ENCODE measurements around the gene DST.

Gene DST

DNA sequence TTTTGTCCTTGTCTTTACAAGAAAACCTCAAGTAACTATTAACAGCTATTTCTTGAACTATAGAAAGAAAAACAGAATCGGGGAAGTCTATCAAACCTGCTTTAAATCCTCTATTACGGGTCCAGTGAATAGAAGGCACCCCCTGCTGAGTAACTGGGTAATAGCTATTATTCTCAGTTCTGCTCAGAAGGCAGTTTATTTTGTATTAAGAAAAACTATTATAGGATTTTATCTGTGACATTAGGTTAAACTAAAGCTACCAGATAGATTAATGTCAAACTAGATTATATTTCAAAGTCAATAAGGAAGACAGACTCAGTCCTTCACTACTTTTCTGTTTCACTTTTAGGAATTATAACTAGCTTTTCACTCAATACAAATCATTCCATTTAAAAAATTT is 93.7 kb downstream of the DST start:
- no peak overlapping the region for H3K4me3 ChIP-seq (ENCODE audit: low read depth, low read length)
- TF ChIP-seq, protein P1, sequence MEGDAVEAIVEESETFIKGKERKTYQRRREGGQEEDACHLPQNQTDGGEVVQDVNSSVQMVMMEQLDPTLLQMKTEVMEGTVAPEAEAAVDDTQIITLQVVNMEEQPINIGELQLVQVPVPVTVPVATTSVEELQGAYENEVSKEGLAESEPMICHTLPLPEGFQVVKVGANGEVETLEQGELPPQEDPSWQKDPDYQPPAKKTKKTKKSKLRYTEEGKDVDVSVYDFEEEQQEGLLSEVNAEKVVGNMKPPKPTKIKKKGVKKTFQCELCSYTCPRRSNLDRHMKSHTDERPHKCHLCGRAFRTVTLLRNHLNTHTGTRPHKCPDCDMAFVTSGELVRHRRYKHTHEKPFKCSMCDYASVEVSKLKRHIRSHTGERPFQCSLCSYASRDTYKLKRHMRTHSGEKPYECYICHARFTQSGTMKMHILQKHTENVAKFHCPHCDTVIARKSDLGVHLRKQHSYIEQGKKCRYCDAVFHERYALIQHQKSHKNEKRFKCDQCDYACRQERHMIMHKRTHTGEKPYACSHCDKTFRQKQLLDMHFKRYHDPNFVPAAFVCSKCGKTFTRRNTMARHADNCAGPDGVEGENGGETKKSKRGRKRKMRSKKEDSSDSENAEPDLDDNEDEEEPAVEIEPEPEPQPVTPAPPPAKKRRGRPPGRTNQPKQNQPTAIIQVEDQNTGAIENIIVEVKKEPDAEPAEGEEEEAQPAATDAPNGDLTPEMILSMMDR (IDR thresholded peaks at IDR 0.05; ENCODE audit: low read depth, low read length): peak; percentile 55
- peaks cover 23% of the 10 kb centered on the region for H3K4me1 ChIP-seq
- no peaks in the 10 kb centered on the region for H3K27me3 ChIP-seq
- no peaks in the 10 kb centered on the region for H3K9me3 ChIP-seq
- H3K36me3 ChIP-seq: no peaks in the 10 kb centered on the region
- no peak for DNase-seq

DNA sequence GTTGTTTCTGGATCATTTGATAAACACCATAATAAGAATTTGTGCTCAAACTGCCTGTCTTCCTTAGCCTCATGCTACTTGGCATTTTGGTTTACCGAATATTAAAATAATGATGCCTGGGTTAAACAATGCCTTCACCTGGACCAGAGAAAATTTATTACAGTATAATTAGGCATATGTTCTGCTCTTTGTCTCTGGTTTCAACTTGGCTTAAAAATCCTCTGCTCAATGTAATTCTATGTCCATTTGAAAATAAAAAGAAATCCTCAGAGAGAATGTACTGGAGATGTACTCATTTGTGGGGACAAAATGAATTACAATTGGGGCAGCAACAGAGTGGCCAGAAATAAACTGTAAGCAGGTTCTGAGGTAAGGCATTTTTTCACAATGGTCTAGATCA is 95.0 kb downstream of the DST start:
- no peak for DNase-seq
- TF ChIP-seq, protein P1 (IDR thresholded peaks at IDR 0.05; ENCODE audit: low read depth, low read length): no peak
- no peaks in the 10 kb centered on the region for H3K27me3 ChIP-seq
- no peaks in the 10 kb centered on the region for H3K36me3 ChIP-seq
- peaks cover 23% of the 10 kb centered on the region for H3K4me1 ChIP-seq
- H3K9me3 ChIP-seq: no peaks in the 10 kb centered on the region
- no peak overlapping the region for H3K4me3 ChIP-seq (ENCODE audit: low read depth, low read length)

DNA sequence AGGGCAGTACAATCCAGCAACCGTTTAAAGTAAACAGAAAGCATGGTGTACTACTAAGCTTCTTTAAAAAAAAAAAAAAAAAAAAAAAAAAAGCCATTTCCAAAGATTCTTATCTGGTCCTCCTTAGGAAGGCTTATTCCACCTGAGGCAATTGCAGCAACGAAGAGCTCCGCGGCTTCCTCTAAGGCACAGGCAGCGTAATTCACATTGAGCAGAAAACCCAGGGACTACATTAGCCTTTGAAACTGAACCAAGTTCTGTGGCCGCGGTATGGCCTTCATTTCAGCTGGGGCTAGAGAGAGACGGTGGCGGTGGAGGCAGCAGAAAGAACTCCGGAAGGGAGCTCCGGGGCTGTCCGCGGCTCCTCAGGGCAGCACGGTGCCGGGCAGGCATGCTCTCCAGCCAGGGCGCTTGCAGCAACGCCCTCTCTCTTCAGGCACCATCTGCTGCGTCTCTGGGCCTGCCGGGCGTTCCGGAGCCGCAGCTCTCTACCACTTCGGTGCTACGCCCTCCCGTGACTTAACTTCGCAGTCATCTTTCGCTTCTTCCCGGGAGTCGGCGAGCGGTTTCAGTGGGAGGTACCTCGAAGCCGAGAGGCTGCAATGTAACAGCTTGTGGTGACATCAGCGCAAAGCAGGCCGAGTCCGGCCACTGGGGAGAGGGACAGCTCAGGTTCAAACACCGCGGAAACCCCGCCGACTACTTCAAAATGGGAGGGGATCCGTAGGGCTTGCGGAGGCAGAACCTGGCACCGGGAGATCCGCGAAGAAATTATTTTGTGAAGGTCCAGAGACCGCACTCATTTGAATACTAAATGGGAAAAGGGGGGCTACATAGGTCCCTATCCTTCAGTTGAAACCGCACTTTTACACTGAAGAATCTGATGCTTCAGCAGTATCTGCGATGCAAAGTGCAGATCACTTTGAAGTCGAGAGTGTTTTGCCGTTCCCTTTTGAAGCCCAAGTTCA is 100.0 kb downstream of the DST start:
- peak; percentile 94 for DNase-seq
- TF ChIP-seq, protein P1 (IDR thresholded peaks at IDR 0.05; ENCODE audit: low read depth, low read length): peak; percentile 31
- no peaks in the 10 kb centered on the region; the same call in 1 of the 2 replicates for H3K36me3 ChIP-seq
- H3K4me3 ChIP-seq (ENCODE audit: low read depth, low read length): peak overlapping the region; percentile 74
- H3K9me3 ChIP-seq: no peaks in the 10 kb centered on the region
- peaks cover 7% of the 10 kb centered on the region; the same call in 1 of the 2 replicates for H3K4me1 ChIP-seq
- no peaks in the 10 kb centered on the region for H3K27me3 ChIP-seq

DNA sequence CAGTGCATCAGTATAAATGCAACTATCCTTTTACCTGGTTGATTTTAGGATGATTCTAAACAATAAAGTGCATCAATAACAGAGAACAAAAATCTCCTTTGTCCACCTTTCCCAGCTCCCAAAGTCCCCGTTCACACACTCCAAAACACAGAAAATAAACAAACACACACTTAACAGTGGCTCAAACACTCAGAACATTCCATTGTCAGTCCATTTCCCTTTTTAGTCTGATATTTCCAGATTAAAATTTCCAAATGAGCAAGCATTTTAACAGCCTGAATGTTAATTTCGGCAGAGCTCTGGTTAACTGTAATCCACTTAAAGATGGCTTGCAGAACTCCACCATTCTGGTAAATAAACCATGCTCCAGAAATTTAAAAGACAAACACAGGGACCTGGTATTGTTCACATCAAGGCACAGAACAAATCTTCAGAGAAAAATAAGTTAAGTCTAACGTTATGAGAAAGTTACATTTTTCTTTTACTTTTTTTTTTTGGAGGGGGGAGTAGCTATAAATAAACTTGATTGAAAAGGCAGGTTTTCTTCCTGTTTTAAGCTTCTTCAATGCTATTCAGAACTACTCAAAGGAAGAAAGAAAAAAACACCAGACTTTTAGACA is 100.8 kb downstream of the DST start:
- H3K9me3 ChIP-seq: no peaks in the 10 kb centered on the region
- no peak for DNase-seq
- H3K4me1 ChIP-seq: peaks cover 7% of the 10 kb centered on the region; the same call in 1 of the 2 replicates
- H3K27me3 ChIP-seq: no peaks in the 10 kb centered on the region
- TF ChIP-seq, protein P1 (IDR thresholded peaks at IDR 0.05; ENCODE audit: low read depth, low read length): no peak
- no peaks in the 10 kb centered on the region; the same call in 1 of the 2 replicates for H3K36me3 ChIP-seq
- H3K4me3 ChIP-seq (ENCODE audit: low read depth, low read length): peak overlapping the region; percentile 74

DNA sequence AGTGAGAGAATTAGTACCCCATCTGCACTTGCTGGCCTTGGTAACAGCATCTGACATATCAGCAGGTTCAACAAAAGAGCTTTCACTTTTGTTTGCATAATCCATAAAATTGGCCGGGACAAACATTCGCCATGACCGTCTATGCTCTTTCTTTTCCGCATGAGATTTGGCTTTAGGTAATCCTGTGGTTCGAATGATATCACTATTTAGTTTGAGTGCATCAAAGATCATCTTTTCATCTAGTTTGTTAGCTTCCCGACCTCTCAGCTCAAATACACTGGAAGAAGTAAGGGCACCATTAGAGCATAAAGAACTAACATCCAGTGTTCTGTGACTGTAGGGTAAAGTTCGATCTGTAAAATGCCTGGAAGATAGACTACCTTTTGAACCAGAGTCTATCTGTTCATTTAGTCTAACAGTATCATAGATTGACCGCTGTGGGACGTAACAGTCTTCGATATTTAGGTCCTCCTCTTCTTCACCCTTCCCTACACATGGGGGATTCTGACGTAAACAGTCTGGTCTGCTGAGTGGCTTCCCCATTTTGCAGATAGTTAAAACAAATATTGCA is 101.6 kb downstream of the DST start:
- H3K9me3 ChIP-seq: no peaks in the 10 kb centered on the region
- DNase-seq: no peak
- H3K36me3 ChIP-seq: peaks cover 3% of the 10 kb centered on the region
- TF ChIP-seq, protein P1 (IDR thresholded peaks at IDR 0.05; ENCODE audit: low read depth, low read length): no peak
- peaks cover 7% of the 10 kb centered on the region; the same call in 1 of the 2 replicates for H3K4me1 ChIP-seq
- no peaks in the 10 kb centered on the region for H3K27me3 ChIP-seq
- H3K4me3 ChIP-seq (ENCODE audit: low read depth, low read length): peak overlapping the region; percentile 74
